Retinal pigment epithelial cell (primary cell): Measurements from ENCODE around the gene ZNF230.

Experiments used
- DNase-seq: peaks from one replicate; pipeline ENCODE4 v3.0.0-alpha.2; 2010; ENCODE audit warnings: low read depth
- H3K4me3 ChIP-seq: 2 replicates; pipeline ENCODE4 v1.5.1; 2011; ENCODE audit warnings: mild to moderate bottlenecking, low read length, control low read depth, moderate library complexity
- CTCF ChIP-seq: conservative IDR thresholded peaks from 2 replicates; pipeline ENCODE4 v1.5.1; 2011; ENCODE audit warnings: low read depth, low read length, control low read depth, inconsistent platforms

Gene ZNF230

GRCh38 chr19:44061038-44061437 is 58.3 kb downstream of the ZNF230 start:
- TF ChIP-seq CTCF, result no peak
- no peak overlapping the region for H3K4me3 ChIP-seq
- no peak for DNase-seq
